Measurements from ENCODE around the gene MAMLD1. TPM values are rescaled to one million over a fixed set of nuclear protein-coding genes. Genes with fewer than 3 reads are reported as not detected.

The MAMLD1 gene
- total and polyA plus RNA-seq, 11 donors: 1.2 to 3.0 (median 1.4) TPM

- DNase-seq (no peak), ATAC-seq (peak in 1 of 4 donors; percentile 37)
- TF ChIP-seq CTCF (IDR thresholded peaks at IDR 0.05) (no peak), POLR2A (IDR thresholded peaks at IDR 0.05) (no peak)
- WGBS, 4 donors: 45 to 59% (median 55%) methylated on average over 8 of the region's 8 CpGs
- Histone ChIP-seq H3K27ac (peak overlapping the region in 1 of 12 donors; percentile 58), H3K4me1 (peaks cover 0 to 5% (median 0%) of the 10 kb centered on the region in 12 donors), H3K9me3 (no peaks in the 10 kb centered on the region), H3K36me3 (no peaks in the 10 kb centered on the region), H3K27me3 (no peaks in the 10 kb centered on the region), H3K4me3 (no peak overlapping the region)
- intact Hi-C loops (cut with DNase I): loop anchor here in 2 of 10 donors (10.0 kb wide), 2 partner anchors 103 to 113 kb away; no protein-coding TSS in a partner anchor
These were observed 9.2 kb downstream of the MAMLD1 start for GRCh38 chrX:150372280-150372679.

GRCh38 chrX:150372756-150373155, 9.6 kb downstream of the MAMLD1 start:
- no peak overlapping the region for H3K27ac ChIP-seq
- no peaks in the 10 kb centered on the region for H3K36me3 ChIP-seq
- ATAC-seq: no peak
- H3K4me3 ChIP-seq: no peak overlapping the region
- no peak for DNase-seq
- no peaks in the 10 kb centered on the region for H3K9me3 ChIP-seq
- no peaks in the 10 kb centered on the region for H3K27me3 ChIP-seq
- 59 to 78% (median 66%) methylated on average over 3 to 6 of the region's 6 CpGs for WGBS, 4 donors
- peaks cover 0 to 5% (median 0%) of the 10 kb centered on the region in 12 donors for H3K4me1 ChIP-seq
- intact Hi-C loops (cut with DNase I): loop anchor here in 2 of 10 donors (10.0 kb wide), 2 partner anchors 102 to 112 kb away; no protein-coding TSS in a partner anchor
- TF ChIP-seq POLR2A (IDR thresholded peaks at IDR 0.05) (no peak), CTCF (IDR thresholded peaks at IDR 0.05) (no peak)

- no peak for TF ChIP-seq CTCF (IDR thresholded peaks at IDR 0.05)
- TF ChIP-seq POLR2A (IDR thresholded peaks at IDR 0.05): no peak
- WGBS, 4 donors: 63 to 92% (median 80%) methylated on average over 4 of the region's 4 CpGs
- Histone ChIP-seq H3K27ac (no peak overlapping the region), H3K9me3 (no peaks in the 10 kb centered on the region), H3K27me3 (no peaks in the 10 kb centered on the region), H3K36me3 (no peaks in the 10 kb centered on the region), H3K4me1 (peaks cover 0 to 5% (median 0%) of the 10 kb centered on the region in 12 donors), H3K4me3 (no peak overlapping the region)
- no peak for DNase-seq
- ATAC-seq: no peak
- intact Hi-C loops (cut with DNase I): loop anchor here in 2 of 10 donors (10.0 kb wide), 2 partner anchors 99 to 109 kb away; no protein-coding TSS in a partner anchor
These were observed 12.2 kb downstream of the MAMLD1 start for GRCh38 chrX:150375243-150375770.

GRCh38 chrX:150377005-150377404, 13.9 kb downstream of the MAMLD1 start:
- no peak for ATAC-seq
- H3K36me3 ChIP-seq: no peaks in the 10 kb centered on the region
- H3K4me3 ChIP-seq: no peak overlapping the region
- WGBS, 4 donors: 72 to 91% (median 83%) methylated on average over 3 of the region's 3 CpGs
- no peak for TF ChIP-seq POLR2A (IDR thresholded peaks at IDR 0.05)
- no peaks in the 10 kb centered on the region for H3K9me3 ChIP-seq
- intact Hi-C loops (cut with DNase I): loop anchor here in 2 of 10 donors (10.0 kb wide), 2 partner anchors 98 to 108 kb away; no protein-coding TSS in a partner anchor
- H3K27me3 ChIP-seq: no peaks in the 10 kb centered on the region
- DNase-seq: no peak
- no peak overlapping the region for H3K27ac ChIP-seq
- peaks cover 0 to 5% (median 0%) of the 10 kb centered on the region in 12 donors for H3K4me1 ChIP-seq
